Measurements from ENCODE around the gene LPCAT1.

DNA sequence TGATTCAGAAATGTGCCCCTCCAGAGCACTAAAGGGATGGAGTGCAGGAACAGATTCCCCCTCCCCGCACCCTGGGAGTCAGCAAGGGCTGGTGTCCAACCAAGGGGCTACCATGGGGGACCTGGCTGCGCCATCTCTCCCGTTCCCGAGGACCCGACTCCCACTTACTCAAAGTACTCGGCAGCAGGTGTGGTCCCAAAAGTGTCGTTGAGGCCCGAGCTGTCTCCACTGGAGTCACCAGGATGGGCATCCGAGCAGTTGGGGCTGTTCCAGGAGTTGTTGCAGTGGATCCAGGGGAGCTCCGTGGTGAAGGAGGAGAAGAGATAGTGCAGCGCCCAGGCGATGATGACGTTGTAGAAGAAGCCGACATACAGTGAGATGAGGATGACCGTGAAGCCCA, 91.5 kb downstream of the LPCAT1 start:
- TF ChIP-seq, protein P1, sequence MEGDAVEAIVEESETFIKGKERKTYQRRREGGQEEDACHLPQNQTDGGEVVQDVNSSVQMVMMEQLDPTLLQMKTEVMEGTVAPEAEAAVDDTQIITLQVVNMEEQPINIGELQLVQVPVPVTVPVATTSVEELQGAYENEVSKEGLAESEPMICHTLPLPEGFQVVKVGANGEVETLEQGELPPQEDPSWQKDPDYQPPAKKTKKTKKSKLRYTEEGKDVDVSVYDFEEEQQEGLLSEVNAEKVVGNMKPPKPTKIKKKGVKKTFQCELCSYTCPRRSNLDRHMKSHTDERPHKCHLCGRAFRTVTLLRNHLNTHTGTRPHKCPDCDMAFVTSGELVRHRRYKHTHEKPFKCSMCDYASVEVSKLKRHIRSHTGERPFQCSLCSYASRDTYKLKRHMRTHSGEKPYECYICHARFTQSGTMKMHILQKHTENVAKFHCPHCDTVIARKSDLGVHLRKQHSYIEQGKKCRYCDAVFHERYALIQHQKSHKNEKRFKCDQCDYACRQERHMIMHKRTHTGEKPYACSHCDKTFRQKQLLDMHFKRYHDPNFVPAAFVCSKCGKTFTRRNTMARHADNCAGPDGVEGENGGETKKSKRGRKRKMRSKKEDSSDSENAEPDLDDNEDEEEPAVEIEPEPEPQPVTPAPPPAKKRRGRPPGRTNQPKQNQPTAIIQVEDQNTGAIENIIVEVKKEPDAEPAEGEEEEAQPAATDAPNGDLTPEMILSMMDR (conservative IDR thresholded peaks at IDR 0.05) = no peak
- no peak for TF ChIP-seq ZFX (IDR thresholded peaks at IDR 0.05)

All from C4-2B (cell line).